Upper lobe of right lung (tissue), 1 donor: ENCODE data around the gene CUL1. TPM values are rescaled to one million over a fixed set of nuclear protein-coding genes. Genes with fewer than 3 reads are reported as not detected.

Source experiments
- ATAC-seq: fragments of 200-7000 bp; cut with Tn5 transposase; one replicate; pipeline ENCODE4 v1.9.1; 2020; ENCODE audit warnings: mild to moderate bottlenecking, moderate library complexity
- DNase-seq: peaks from one replicate; pipeline ENCODE4 v3.0.0-alpha.2; 2020
- H3K27ac ChIP-seq: fragments of 200-600 bp; one replicate; pipeline ENCODE4 v1.8.0; 2022
- H3K27me3 ChIP-seq: fragments of 200-600 bp; one replicate; pipeline ENCODE4 v1.8.0; 2022; ENCODE audit warnings: mild to moderate bottlenecking
- H3K36me3 ChIP-seq: fragments of 200-600 bp; one replicate; pipeline ENCODE4 v1.8.0; 2022
- H3K4me1 ChIP-seq: fragments of 200-600 bp; one replicate; pipeline ENCODE4 v1.8.0; 2022
- H3K4me3 ChIP-seq: fragments of 200-600 bp; one replicate; pipeline ENCODE4 v1.8.0; 2022; ENCODE audit warnings: mild to moderate bottlenecking
- H3K9me3 ChIP-seq: fragments of 200-600 bp; one replicate; pipeline ENCODE4 v1.8.0; 2022
- CTCF ChIP-seq: fragments of 200-600 bp; IDR thresholded peaks from one replicate; pipeline ENCODE4 v1.8.0; 2022; ENCODE audit warnings: antibody characterized with exemption
- intact Hi-C: fragments of 100-400 bp; cut with DNase I; formaldehyde crosslinking; loops from one replicate; pipeline ENCODE4 v1.11.0; 2022
- total RNA-seq: library from RNA; stranded (reverse); fragmentation: NEBNext Ultra II Directional; extraction: Animal tissue kit (Norgen Biotek cat#: 25700); gene quantifications from one replicate; pipeline ENCODE4 v1.2.1, GENCODE V29; 2021
- donor health status: DM: no; HTN: yes; CAD: no; lungs with severe emphysema.

CUL1 gene
- total RNA-seq, 1 donor from 2014 or later, result 44.4 TPM

GRCh38 chr7:148686312-148686937 is 12.3 kb upstream of the CUL1 start:
- Histone ChIP-seq H3K9me3 (no peaks in the 10 kb centered on the region), H3K27ac (no peak overlapping the region), H3K27me3 (no peaks in the 10 kb centered on the region), H3K4me3 (no peak overlapping the region), H3K36me3 (no peaks in the 10 kb centered on the region), H3K4me1 (no peaks in the 10 kb centered on the region)
- TF ChIP-seq CTCF, result no peak
- ATAC-seq (peak; percentile 55), DNase-seq (no peak)
- intact Hi-C loops, result no loop called here

GRCh38 chr7:148687555-148687954 is 11.1 kb upstream of the CUL1 start:
- DNase-seq, result no peak
- no peak for ATAC-seq
- H3K27me3 ChIP-seq, result no peaks in the 10 kb centered on the region
- intact Hi-C loops, result no loop called here
- TF ChIP-seq CTCF, result no peak
- H3K9me3 ChIP-seq, result no peaks in the 10 kb centered on the region
- no peak overlapping the region for H3K27ac ChIP-seq
- H3K36me3 ChIP-seq, result no peaks in the 10 kb centered on the region
- no peaks in the 10 kb centered on the region for H3K4me1 ChIP-seq
- no peak overlapping the region for H3K4me3 ChIP-seq

- Histone ChIP-seq H3K4me3 (no peak overlapping the region), H3K4me1 (no peaks in the 10 kb centered on the region), H3K27me3 (no peaks in the 10 kb centered on the region), H3K27ac (no peak overlapping the region), H3K36me3 (no peaks in the 10 kb centered on the region), H3K9me3 (no peaks in the 10 kb centered on the region)
- TF ChIP-seq CTCF, result no peak
- ATAC-seq (no peak), DNase-seq (no peak)
- intact Hi-C loops, result no loop called here
Measured at GRCh38 chr7:148688526-148688925, 10.2 kb upstream of the CUL1 start.

- Histone ChIP-seq H3K27ac (no peak overlapping the region), H3K36me3 (no peaks in the 10 kb centered on the region), H3K4me3 (no peak overlapping the region), H3K27me3 (no peaks in the 10 kb centered on the region), H3K4me1 (no peaks in the 10 kb centered on the region), H3K9me3 (no peaks in the 10 kb centered on the region)
- ATAC-seq (no peak), DNase-seq (no peak)
- TF ChIP-seq CTCF, result no peak
- intact Hi-C loops, result no loop called here
Measured at GRCh38 chr7:148693651-148694050, 5.1 kb upstream of the CUL1 start.

- H3K27ac ChIP-seq, result no peak overlapping the region
- no peak for ATAC-seq
- no peaks in the 10 kb centered on the region for H3K36me3 ChIP-seq
- no peaks in the 10 kb centered on the region for H3K27me3 ChIP-seq
- TF ChIP-seq CTCF, result no peak
- no peaks in the 10 kb centered on the region for H3K9me3 ChIP-seq
- H3K4me1 ChIP-seq, result no peaks in the 10 kb centered on the region
- no peak for DNase-seq
- H3K4me3 ChIP-seq, result no peak overlapping the region
- intact Hi-C loops, result no loop called here
Measured at GRCh38 chr7:148694631-148695030, 4.1 kb upstream of the CUL1 start.

- H3K4me1 ChIP-seq, result peaks cover 7% of the 10 kb centered on the region
- no peak overlapping the region for H3K27ac ChIP-seq
- ATAC-seq (no peak), DNase-seq (no peak)
- no peak overlapping the region for H3K4me3 ChIP-seq
- intact Hi-C loops, result no loop called here
- TF ChIP-seq CTCF, result no peak
- no peaks in the 10 kb centered on the region for H3K36me3 ChIP-seq
- H3K27me3 ChIP-seq, result no peaks in the 10 kb centered on the region
- H3K9me3 ChIP-seq, result no peaks in the 10 kb centered on the region
Measured at GRCh38 chr7:148695953-148696352, 2.8 kb upstream of the CUL1 start.
